ENCODE measurements around the gene ACTR3C.

DNA sequence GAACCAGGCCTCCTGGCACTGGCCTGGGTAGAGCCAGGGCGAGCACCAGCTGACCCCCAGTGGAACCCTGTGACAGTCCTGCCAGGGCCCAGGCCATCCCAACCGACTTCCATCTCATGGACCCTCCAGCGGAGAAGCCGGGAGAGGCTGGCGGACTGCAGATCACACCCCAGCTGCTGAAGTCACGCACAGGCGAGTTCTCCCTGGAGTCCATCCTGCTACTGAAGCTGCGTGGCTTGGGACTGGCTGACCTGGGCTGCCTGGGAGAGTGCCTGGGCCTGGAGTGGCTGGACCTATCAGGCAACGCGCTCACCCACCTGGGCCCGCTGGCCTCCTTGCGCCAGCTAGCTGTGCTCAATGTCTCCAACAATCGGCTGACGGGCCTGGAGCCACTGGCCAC, 13.4 kb upstream of the ACTR3C start:
- TF ChIP-seq POLR2A (IDR thresholded peaks at IDR 0.05; ENCODE audit: low read depth, low read length), result no peak
- TF ChIP-seq POLR2AphosphoS5 (IDR thresholded peaks at IDR 0.05; ENCODE audit: low read depth, low read length), result no peak

All from GM12892 (cell line).